Measurements from ENCODE around the gene TMEM53.
A peak's percentile ranks its signal among the peaks of the same experiment; 100 is the strongest.

TMEM53 gene

GRCh38 chr1:44645476-44646244 lies 28.6 kb downstream of the TMEM53 start:
- no peak for DNase-seq

DNA sequence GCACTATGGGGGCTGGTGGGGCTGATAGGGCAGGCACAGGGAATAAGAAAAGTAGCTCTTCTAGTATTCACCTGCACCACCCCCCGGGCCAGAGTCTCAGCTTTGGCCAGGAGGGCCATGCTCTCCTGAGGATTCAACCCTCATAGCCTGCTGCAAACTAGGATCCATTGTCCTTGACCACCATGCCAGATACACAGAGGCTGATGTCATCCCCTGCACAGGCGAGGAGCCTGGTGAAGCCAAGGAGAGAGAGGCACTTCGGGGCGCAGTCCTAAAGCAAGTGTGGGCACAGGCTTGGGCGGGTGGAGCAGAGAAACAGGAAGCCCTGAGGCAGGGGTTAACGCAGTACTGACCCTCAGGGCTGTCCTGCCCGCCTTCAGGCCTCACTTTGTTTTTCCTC lies 29.5 kb downstream of the TMEM53 start:
- DNase-seq, result no peak

DNA sequence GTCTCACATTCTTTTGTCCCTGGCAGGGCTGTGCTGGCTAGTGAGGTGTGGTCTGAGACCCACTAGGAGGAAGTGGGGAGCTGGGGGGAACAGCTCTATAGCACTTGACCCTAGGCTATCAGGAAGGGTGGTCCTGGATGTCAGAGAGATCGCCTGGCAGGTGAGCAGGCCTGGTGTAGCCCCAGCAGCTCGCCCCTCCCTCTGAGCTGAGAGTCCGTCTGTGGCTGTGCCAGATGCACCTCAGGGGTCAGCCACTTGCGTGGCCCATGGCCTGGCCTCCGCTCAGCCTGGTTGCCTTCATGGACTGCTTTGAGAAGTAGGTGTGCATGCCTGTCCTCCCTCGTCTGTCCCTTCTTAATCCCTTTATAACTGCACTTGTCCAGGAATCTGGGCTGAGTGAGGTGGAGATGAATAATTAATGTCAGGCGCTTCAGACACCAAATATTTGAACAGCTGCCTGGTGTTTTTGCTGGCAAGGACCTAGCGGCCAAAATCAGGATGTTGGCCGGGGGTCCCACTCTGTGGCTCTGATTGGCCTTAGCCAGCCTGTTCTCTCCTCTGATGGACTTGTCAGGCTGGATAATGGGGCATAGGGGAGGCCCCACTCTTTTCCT lies 30.5 kb downstream of the TMEM53 start:
- DNase-seq, result no peak

GRCh38 chr1:44642925-44643324 lies 31.4 kb downstream of the TMEM53 start:
- DNase-seq, result no peak

GRCh38 chr1:44642255-44642654 lies 32.0 kb downstream of the TMEM53 start:
- DNase-seq, result no peak

DNA sequence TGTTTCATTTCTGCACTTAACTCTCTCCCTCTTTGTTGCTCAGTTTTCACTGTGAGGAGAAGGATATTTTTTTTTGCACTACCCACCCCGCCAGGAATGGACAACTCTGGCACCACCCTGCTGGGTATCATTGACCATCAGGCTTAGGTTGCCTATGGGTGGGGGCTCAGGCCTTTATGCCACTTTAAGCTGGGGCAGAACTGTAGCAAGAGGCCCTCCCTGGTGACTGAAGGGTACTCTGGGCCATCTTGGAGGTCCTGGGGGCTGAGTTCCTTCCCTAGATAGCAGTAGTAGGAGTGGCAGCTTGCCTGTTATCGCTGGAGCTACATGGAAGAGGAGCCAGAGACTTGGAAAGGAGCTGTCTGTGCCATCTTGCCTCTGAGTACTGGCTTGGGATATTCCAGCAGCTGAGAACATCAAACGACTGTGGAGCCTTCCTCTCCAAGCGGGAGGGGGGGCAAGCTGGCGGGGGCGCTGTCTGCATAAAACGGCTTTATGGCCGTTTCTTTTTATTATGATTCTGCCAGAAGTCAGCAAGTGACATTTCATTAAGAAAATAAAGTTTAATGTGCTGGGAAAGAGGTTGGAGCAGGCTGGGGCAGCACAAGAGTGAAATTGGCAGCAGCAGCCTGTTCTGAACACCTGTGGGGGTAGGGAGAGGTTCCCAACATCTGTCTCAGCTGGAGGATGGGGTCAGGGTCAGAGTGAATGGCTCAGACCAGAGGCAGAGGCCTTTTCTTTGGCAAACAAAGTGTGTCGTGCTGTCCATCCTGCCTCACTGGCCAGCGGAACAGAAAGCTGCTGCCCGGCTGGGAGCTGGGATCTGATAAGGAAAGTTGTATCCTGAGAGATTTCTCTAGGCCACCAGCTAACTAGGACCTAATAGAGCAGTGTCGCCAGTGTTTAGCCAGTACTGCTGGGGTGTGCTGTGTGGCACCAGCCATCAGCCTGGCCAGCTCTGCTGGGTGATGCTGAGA lies 32.9 kb downstream of the TMEM53 start:
- DNase-seq, result no peak

- no peak for DNase-seq
Measured at GRCh38 chr1:44640200-44640853, 34.0 kb downstream of the TMEM53 start.

DNA sequence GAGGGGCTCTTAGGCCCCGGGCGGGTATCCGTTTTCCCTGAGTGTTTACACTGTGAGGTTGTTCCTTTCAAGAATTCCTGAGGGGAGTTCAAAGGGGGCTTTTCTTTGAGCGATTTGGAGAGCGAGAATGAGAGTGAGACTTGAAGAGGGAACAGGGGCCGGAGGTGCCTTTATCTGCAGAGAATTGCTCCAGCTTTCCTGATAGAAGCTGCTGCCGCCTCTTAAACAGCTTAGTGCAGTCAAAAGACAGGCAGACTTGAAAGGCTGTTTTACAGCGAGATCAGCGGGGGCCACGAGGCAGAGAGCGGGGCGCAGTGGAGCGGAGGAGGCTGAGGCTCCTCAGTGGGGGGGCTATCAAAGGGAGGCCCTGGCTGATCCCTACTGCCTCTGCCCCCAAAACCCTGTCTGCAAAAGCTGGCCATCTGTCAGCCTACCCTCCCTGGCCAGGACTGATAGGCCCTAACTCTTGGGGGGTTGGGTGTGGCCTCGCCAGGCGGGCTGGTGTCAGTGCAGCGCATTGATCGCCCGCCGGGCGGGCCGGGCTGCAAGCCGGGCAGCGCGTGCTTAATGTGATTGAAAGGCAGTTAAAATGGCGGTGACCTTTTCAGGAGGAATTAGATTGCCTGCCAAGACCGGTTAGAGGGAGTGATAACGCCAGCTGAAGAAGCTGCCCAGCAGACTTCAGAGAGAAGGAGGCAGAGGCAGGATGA lies 36.4 kb downstream of the TMEM53 start:
- no peak for DNase-seq

DNA sequence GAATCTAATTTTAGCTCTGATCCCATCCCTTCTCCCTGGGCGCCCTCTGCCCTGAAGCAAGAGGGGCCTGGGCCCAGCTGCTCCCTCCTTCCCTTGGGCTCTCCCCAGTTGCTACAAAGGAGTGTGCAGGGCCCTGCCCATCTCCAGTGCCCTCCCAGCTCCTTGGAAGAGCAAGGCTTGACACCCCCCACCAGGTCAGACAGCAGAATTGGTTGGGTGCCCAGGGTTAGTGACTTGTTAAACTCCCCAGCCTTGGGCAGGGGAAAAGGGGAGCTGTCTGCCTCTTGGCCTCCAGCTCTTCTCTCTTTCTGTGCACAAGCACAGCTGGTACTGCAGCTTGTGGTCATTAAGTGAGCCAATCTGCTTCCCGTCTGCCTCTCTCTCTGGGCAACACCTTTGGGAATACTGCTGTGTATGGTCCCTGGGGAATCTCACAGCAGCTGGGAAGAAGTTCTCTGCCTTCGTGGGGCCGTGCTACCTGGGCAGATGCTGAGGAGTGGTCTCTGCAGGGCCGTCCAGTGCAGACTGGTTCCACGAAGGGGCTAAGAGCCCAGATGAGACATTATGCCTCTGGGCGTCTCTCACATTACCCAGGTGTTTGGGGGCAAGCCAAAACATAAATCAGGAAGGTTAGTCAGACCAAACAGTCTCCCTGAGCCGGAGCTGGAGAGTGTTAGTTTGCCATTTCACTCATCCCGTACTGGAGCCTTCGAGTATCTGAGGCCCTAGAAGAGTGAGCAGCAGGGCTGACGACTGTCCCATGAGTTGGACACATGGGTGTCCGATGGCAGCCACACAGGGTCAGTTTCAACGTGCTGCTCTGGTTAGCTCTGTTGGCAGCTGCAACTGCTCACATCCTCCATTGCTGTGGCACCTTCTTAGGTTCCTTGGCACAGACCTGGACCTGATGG lies 37.3 kb downstream of the TMEM53 start:
- no peak for DNase-seq

DNA sequence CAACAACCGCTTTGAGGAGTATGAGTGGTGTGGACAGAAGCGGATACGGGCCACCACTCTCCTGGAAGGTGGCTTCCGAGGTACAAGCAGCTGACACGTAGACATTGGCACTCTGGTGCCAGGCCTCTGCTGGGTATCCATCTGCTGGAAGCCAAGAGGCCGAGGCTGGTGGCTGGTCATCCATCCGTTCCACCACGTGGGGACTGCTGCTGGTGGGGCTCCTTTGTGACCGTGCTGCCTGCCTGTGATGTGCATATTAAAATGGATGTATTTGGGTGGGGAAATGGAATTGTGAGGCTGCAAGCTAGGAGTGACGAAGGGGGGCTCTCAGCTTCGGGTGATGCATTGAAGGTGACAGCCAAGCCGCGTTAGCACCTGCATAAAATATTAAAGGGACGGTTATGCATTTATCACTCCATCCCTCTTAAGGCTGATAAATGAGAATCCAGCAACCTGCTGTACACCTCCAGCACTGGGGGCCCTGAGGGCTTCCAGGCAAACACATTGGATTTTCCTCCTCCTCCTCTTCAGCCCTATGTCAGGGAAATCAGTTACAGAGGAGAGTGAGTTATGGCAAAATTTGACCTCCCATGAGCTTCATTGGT lies 38.1 kb downstream of the TMEM53 start:
- DNase-seq, result no peak

GRCh38 chr1:44635439-44635838 lies 38.8 kb downstream of the TMEM53 start:
- DNase-seq, result no peak

GRCh38 chr1:44634606-44635189 lies 39.6 kb downstream of the TMEM53 start:
- DNase-seq, result no peak

- DNase-seq, result no peak
Measured at GRCh38 chr1:44632598-44632997, 41.7 kb downstream of the TMEM53 start.

GRCh38 chr1:44631647-44632539 lies 42.4 kb downstream of the TMEM53 start:
- peak; percentile 89 for DNase-seq

- DNase-seq, result no peak
Measured at GRCh38 chr1:44631333-44631646, 43.0 kb downstream of the TMEM53 start.

GRCh38 chr1:44630116-44630515 lies 44.2 kb downstream of the TMEM53 start:
- no peak for DNase-seq

GRCh38 chr1:44628962-44629756 lies 45.1 kb downstream of the TMEM53 start:
- no peak for DNase-seq

GRCh38 chr1:44625348-44625747 lies 48.9 kb downstream of the TMEM53 start:
- DNase-seq, result no peak
